ENCODE measurements around the gene MASP2. TPM values are rescaled to one million over a fixed set of nuclear protein-coding genes. Genes with fewer than 3 reads are reported as not detected.
"Not testable (repeated sequence)": the region's sequence is repeated elsewhere in the genome, so short reads cannot be mapped to it uniquely, and the experiment has no call there.

The MASP2 gene
- 10 to 100 TPM in 1 of 4 donors, 1 to 10 TPM in 3; 3.6 to 10.0 (median 3.9) TPM for polyA plus RNA-seq (ENCODE audit: insufficient read length in 4 of 4)

DNA sequence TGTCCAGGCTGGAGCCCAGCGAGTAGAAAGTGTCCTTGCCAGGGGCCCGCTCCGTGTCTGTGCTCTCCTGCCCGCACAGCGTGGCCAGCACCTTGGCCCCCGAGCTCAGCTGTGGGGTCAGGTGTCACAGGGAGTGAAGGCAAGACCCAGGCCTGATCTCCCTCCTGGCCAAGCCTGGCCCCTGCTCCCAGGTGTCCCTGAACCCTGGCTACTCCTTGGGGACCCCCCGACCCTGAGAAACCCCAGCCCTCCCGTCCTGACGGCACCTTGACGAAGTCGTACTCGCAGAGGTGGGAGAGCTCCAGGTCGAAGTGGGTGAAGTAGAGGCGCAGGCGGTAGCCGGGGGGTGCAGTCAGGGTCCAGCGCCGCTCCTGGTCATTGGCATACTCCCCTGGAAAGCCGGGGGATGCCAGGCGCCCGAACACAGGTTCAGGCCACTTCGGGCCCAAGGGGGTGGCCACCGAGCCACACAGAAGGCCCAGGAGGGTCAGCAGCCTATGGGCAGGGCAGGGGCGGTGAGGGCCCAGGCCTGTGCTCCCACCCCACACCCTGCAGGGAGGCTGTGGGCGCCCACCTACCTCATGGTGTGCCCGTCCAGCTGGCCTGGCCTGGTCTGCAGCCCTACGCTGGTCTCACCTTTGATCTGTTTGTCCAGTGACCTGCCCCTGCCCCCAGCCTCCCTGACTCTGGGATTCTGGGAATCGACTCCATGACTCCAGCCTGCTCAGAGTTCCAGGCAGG, at the start of gene MASP2:
Gene MASP2, minus strand, starts transcription at position 615 of the 741 bp plus-strand sequence. Its CDS starts 32 bp downstream, at position 583.
- no peak for DNase-seq (ENCODE audit: low read depth in 4 of 4, low spot score in 3 of 4)

DNA sequence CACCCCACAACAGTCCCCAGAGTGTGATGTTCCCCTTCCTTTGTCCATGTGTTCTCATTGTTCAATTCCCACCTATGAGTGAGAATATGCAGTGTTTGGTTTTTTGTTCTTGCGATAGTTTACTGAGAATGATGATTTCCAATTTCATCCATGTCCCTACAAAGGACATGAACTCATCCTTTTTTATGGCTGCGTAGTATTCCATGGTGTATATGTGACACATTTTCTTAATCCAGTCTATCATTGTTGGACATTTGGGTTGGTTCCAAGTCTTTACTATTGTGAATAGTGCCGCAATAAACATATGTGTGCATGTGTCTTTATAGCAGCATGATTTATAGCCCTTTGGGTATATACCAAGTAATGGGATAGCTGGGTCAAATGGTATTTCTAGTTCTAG, 36.7 kb upstream of the MASP2 start:
- not testable (repeated sequence) for DNase-seq (ENCODE audit: low read depth in 4 of 4, low spot score in 3 of 4)

DNA sequence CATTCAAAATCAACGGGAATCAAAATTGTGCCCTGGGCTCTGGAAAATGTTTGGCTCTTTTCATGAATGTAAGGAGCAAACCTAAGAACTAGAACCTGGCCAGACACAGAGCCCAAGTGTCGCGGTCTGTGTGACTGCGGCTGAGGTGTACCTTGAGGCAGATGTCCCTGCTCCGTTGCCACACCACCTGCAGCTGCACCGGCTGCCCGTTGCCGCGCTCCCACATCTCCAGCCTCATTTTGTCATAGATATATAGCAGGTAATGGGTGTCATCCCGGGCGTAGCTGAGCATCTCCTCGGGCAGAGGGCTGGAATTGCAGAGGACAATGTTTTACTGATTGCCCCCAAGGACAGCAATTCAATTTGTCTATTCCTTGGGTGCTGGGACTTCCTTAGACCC, 33.9 kb upstream of the MASP2 start:
- no peak for DNase-seq (ENCODE audit: low read depth in 4 of 4, low spot score in 3 of 4)

DNA sequence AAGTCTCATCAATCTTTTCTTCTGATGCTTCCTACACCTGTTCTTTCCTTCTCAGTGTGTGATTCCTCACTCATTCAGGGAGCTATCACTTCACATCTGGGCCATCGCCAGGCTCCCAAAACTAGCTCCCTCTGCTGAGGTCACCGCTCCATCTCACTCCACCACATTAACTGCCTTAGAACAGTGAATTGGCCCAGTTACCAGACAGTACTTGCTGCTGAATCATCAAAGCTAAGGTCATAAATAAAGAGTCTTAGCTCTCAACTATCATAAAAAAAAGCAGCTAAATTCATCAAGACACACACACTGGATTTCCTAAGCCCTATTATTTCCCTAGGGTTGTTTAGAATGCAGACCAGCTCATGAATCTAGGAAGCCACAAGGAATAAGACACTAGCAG, 31.6 kb upstream of the MASP2 start:
- DNase-seq (ENCODE audit: low read depth in 4 of 4, low spot score in 3 of 4) = no peak

DNA sequence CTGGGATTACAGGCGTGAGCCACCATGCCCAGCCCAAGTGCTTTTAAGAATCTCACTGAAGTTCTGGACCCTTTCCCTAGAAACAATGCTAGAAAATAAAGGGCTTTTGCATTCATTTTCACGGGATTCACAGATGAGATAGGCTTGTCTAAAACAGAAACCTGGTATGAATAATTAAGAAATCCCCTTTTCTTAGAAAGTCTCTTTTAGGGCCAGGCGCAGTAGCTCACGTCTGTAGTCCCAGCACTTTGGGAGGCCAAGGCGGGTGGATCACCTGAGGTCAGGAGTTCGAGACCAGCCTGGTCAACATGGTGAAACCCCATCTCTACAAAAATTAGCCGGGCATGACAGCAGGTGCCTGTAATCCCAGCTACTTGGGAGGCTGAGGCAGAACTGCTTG, 26.4 kb upstream of the MASP2 start:
- DNase-seq (ENCODE audit: low read depth in 4 of 4, low spot score in 3 of 4) = not testable (repeated sequence)

DNA sequence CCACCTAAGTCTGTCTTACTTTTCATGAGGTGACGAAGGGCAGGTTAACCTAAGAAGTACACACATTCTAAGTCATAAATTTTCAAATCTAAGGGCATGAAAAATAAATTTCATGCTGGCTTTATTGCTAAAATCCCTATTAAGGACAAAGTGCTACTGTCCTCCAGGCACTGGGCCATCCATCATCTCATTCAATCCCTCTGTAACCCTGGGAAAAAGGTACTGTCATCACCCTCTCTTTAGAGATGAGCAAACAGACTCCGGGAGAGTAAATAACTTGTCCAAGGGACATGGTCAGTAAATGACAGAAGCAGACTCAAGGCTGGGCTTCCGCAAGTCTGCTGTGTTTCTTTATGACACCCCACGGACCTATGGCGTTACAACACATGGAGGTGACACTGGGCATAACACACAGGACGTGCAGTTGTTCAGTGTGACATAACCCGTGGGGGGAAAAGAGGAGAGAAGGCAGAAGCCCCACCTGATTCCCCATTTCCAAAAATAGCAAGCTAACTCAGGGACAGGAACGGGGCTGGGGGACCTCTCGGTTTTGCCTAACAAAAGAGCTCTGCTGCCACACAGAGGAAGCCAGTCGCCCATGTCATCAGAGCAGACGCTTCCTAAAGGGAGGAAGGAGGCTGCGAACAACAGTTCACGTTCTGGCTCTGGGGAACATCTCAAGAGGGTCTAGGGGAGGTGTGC, 25.3 kb upstream of the MASP2 start:
- DNase-seq (ENCODE audit: low read depth in 4 of 4, low spot score in 3 of 4) = no peak

DNA sequence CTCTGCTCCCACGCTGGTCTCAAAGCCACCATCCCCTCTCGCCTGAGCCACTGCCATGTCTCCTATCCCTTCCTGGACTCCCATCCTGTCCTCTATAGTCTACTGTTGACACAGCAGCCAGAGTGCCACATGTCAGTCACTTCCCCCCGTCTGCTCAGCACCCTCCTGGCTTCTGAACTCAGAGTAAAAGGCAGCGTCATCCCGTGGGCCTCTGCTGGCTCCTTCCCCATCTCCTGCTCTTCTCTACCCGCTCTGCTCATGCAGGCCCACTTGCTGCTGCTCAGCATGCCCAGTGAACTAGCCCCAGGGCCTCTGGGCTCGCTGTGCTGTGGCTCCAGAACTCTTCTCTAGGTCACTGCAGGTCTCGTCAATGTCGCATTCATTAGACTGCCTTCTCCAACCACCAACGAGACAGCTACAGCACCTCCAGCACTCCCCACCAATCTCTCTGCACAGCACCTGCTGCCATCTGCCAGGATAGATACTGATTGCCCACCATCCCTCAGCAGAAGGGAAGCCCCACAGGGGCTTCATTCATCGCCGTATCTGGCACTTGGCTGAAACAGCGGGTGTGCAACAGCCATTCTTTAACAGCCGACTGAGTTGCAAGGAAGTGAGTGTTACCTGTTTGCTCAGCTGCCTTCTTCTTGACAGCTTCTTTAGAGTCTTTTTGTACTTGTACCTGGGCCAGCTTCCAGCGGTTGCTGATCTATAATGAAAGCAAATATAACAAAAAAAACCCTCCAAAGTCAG, 24.6 kb upstream of the MASP2 start:
- no peak for DNase-seq (ENCODE audit: low read depth in 4 of 4, low spot score in 3 of 4)

DNA sequence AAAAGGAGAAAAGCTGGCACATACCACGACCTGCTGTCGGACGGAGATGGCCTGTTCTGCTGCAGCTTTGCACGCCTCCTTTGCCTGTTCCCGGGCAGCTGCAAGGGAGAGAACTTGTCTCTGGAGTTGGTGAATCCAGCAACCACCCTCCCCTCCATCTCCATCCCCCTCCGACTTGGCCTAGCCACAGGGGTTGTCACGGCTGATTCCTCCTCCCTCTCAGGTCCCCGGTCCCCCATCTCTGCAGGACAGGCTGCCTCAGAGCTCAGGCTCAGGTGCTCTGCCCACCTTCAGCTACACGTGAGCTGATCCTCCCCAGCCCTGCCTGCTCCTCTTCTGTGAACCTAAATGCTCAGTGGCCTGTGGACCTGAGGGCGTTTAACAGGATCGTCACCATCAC, 23.8 kb upstream of the MASP2 start:
- DNase-seq (ENCODE audit: low read depth in 4 of 4, low spot score in 3 of 4) = no peak

DNA sequence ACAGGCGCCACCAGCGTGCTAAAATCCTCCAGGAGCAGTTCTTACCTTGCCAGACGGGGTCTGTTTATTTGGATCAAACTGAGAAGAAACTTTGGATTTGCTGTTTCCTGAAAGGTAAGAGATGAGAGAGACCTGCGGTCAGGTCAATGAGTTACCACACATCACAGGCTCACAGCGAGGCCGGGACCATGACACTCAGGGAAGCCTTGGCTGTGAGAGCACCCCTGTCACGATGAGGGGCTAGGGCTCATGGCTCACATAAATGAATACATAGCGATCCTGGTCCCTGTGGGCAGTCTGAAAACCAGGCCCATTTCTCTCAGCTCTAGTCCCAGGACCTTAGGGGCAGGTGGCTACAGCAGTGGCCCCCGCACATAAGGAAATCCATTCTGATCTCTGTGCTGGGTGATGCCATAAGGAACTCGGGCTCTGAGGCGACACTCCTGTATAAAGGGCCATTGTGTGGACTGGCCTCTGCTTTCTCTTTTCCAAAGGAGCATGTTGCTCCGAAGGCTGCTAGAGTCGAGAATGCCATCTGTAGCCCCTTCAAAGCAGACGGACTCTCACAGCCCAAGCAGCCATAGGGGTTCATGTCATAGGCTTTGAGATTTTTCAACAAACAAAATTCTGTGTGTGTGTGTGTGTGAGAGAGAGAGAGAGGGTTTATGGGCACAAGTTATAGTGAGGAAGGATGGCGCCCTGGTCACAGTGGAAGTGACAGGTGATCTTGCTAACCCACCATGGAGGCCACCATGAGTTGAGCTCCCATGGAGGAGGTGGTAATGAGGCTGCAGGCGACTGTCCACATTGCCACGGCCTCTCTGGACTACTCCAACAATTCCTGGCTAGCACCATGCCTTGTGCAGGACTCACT, 21.8 kb upstream of the MASP2 start:
- no peak for DNase-seq (ENCODE audit: low read depth in 4 of 4, low spot score in 3 of 4)

DNA sequence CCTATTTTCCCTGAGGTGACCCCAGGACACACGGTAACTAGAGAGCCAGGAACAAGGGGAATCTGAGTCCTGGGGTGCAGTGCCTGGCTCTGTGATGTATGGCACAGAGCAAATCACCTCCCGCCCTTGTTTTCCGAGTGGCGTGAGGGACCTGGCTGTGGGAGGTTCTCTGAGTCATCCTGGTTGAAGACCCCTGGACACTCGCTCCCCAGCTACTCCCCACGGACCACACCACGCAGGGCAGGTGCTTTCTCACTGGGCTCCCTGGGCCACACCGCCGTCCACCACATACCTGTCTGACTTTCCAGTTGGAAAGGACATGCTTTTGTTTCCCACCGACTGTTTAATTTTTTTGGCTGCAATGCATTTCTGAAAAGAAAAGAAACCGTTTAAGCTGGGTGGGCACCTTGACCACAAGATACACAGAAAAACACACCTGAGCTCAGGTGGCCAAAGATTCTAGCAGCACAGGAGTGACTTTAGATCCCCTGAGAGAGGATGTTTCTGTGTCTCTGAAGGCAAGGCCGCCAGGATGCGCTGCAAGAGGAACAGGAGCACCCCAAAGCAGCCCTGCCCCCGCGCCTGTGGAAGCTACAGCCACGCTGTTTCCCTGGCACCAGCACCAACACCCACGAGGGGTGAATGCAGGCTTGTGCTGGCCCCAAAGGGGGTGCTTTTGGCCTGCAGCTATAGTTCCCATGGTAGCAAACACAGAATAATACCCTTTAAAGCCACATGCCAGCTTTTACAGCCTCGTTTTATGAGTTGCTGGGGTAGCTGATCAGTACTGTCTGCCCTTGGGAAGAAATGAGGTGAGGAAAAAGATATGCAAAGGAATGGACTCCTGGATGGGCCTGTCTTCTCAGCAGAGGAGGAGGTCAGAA, 20.9 kb upstream of the MASP2 start:
- DNase-seq (ENCODE audit: low read depth in 4 of 4, low spot score in 3 of 4) = no peak

DNA sequence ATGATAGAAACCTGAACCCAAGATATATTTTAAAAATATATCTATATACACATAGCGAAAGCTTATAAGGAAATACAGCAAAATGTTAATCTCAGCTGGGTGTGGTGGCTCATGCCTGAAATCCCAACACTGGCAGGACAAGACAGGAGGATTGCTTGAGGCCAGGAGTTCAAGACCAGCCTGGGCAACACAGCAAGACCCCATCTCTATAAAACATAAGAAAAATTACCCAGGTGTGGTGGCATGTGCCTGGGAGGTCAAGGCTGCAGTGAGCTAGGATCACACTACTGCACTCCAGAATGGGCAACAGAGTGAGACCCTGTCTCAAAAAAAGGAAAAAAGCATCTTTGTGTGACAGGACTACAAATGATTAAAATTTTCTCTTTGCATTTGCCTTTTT, 18.8 kb upstream of the MASP2 start:
- no peak for DNase-seq (ENCODE audit: low read depth in 4 of 4, low spot score in 3 of 4)

DNA sequence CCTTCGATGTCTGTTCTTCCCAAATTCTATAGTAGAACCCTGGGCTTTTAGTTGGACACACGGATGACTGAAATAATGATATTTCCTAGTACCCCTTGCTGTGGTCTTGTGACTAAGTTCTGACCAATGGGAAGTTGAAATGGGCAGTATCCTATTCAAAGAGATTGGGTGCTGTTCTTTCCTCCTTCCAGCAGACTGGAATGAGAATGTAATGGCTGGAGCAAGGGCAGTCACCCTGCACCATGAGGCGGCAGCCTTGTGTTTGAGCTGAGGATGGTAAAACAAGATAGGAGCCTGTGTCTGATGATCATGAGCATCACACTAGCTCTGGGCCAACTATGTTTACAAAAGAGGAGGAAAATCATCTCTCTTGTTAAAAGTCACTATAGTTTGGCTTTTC, 17.9 kb upstream of the MASP2 start:
- no peak for DNase-seq (ENCODE audit: low read depth in 4 of 4, low spot score in 3 of 4)

DNA sequence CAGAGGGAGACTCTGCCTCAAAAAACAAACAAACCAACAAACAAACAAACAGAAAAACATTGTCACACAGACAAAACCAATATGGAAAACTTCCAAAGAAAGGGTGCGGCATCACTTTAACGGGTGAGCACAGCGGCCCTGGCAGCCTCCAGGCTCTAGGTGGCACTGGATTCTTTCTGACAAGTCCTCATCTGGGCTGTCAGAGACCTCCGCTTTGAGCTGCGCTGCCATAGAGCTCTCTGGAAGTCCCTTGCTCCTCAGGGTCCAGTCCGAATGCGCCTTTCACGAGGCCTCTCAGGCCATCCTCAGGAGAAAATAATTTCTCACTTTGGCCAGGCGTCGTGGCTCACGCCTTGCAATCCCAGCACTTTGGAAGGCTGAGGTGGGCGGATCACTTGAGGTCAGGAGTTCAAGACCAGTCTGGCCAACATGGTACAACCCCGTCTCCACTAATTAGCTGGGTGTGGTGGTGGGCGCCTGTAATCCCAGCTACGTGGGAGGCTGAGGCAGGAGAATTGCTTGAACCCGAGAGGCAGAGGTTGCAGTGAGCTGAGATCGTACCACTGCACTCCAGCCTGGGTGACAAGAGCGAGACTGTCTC, 17.0 kb upstream of the MASP2 start:
- DNase-seq (ENCODE audit: low read depth in 4 of 4, low spot score in 3 of 4) = not testable (repeated sequence)

DNA sequence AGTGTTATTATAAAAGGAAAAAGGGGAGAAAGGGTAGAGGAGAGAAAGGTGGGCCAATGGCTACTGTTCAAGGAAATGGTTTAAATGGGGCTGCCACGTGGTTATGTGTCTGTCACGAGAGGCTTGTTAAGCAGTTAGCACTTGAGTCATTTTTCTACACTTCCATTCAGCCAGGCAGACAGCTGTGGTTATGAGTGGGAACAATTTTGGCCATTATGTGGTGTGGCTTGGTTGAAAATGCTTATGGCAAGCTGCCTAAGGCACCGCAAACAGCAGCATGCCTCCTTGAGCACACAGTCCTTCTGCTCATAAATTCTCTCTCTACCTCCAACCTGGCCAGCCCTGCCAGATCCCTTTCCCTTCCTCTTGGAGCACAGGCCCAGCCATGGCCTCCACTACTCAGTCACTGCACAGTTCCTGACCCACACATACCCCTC, 15.9 kb upstream of the MASP2 start:
- no peak for DNase-seq (ENCODE audit: low read depth in 4 of 4, low spot score in 3 of 4)

DNA sequence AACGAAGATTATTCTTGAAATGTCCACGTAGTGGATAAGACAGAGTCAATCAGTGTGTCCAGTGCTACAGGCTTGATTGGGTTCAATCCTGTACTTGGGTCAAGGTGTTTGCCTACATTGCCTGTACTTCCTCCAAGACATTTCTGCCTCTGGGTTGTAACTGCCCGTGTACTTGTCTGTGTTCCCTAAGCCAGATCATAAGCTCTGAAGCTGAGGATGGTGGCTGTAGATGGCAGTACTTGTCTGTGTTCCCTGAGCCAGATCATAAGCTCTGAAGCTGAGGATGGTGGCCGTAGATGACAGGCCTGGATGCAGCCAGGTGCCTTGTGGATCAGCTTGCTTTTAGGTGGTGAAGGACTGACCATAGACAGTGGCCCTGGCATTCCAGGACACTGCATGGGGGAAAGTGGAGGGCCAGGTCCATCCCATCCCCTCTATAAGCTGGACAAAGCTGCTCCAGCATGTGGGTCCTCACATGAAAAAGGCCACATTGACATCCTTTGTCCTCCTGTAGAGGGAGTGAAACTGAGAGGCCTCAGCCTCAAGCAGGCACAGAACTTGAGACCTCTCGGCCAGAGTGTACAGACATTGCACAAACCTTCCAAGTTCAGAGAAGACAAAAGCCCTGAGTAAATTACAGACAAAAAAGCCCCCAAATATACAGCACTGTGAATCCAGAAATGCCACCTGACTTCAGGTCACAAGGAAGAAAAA, 14.8 kb upstream of the MASP2 start:
- DNase-seq (ENCODE audit: low read depth in 4 of 4, low spot score in 3 of 4) = no peak

DNA sequence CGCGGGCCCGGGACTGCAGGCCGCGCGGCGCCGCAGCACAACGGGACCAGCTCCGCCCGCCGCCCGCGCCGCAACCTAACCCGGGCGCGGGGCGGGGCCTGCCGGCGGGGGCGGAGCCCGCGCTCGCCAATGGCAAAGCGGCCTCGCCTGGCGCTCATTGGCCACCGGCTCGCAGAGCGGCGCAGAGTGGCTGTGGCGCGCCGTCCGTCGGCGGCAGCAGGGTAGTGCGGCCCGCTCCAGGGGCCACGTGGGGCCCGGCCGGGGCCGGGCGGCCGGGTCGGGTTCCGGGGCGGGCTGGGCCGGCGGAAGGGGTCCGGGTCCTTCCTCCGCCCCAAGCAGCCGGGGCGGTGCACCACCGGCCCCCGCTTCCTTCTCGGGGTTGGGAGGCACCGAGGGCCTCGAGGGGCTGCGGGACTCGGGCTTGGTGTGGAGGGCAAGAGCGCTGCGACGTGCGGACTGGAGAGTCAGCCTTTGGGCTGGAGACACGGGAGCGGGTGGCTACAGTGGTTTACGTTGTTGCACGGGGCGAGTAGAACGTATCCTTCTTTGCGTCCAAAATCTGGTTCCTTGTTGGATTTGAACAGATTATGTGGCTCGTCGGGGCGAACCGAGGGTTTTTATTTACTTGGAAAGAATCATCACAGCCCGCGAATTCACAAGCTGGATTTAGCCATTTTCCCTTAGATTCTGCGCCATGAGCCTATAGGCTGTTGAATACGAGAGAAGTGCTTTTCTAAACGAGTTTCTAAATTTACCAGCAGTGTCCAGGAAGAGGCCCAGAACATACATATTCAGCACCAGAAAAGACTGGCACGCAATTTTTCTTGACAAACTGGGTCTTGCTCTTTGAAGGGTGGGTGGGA, 13.2 kb upstream of the MASP2 start, which contains the start of gene SRM:
Gene SRM, minus strand, starts transcription at position 51 of the 863 bp plus-strand sequence. CDS start 75 bp downstream, outside the sequence.
- peak; percentile 68 to 85 (median 78) for DNase-seq (ENCODE audit: low read depth in 4 of 4, low spot score in 3 of 4)
